NCI-H2029 (cell line): ENCODE results near the gene CNOT6L.

Experiments used
- DNase-seq: peaks from one replicate; lab custom pipeline; 2025; lab: John Stamatoyannopoulos, UW

Gene CNOT6L

DNA sequence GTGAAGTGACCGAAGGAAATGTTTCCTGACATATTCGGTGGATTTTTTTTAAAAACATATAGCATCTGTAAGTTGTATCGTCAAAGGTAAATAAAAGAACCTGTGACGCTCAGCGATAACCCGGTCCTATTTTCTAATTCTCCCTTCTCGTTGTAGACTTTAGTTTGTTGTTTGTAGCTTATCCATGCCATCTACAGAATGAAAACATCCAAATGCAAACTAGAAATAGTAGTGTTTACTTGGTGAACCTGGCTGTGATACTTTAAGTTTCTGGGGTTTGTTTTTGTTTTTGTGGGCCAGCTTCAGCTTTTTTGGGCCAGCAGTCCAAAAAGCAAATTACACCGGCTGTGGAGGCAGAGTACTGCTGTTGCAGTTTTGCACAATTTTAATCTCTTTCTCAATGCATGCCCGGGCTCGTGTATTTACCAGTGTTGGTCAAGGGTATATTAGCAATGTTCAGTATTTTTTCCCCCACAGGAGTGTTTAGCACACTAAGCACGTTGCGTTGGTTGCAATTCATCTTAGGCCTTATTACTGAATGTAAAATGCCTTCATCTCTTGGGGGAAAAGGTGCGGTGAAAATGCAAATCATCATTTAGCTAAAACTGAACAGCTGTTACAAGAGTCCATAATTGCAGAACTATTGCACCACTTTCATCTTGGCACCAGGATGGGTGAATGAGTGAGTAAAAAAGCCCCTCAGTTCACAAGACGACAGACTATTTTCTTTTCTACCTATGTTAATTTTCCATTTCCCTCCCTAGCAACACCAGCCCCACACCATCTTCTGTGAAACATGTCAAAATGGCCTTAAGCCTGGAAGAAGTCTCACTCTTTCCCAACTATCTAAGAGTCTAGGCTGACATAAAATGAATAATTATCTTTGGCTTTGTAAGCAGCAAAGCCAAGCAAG, 1.7 kb upstream of the CNOT6L start:
- no peak for DNase-seq

DNA sequence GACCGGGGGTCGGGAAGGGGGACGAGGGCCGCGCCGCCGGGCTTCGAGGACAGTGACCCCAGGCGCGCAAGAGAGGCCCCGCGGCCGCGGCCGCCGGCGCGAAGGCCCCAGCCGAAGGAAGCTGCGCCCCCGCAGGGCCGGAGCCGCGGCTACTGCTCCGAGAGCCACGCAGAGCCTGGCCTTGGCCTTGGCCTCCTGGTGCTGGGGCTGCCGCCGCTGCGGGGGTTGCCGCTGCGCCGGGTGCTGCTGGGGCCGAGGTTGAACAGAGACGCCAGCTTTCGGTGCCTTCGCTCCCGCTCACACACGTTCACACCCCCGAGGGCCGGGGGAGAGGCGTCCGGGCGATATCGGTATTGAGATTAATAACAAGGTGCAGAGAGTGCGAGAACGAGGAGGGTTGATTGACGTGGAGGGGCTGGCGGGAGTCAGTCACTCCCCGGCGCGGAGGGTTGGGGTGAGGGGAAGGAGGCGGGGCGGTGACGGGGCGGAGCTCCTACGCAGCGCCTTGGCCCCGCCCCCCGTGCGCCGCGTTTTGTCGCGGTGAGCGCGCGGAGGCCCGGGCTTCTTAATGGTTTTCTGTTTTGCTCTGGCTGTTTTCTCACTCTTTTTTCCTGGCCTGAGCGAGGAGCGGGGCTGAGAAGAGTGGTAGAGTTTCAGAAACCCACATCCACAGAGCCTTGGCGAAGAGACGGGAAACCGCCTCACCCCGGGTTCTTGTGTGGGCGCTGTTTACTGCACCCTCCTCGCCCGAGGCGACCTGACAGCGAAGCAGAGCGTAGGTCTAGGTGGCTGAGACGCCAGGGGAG, 878 bp upstream of the CNOT6L start:
- peak; percentile 83 for DNase-seq

DNA sequence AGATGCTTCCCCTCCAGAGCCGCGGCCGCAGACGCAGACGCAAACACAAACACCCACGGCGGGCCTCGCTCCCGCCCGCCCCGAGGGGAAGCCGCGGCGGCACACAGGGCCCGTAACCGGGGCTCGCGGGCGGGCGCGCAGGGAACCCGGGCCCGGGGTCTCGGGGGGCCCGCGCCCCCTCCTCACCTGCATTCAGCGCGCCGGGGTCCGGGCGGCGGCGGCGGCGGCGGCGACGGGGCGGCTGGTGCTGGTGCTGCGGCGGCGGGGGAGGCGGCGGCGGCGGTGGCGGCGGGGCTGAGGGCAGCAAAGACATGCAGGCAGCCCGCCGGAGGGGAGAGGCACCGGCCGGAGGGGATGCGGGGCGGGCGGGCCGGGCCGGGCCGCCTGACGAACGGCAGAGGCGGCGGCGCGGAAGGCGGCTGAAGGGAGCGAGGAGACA, 255 bp upstream of the CNOT6L start:
- no peak for DNase-seq

- DNase-seq = peak; percentile 74
Observed at GRCh38 chr4:77818073-77818601, 1.0 kb downstream of the CNOT6L start.

- peak; percentile 38 for DNase-seq
Observed at GRCh38 chr4:77817304-77818072, 1.7 kb downstream of the CNOT6L start.

GRCh38 chr4:77816546-77816945, 2.6 kb downstream of the CNOT6L start:
- DNase-seq = no peak

- DNase-seq = no peak
Observed at GRCh38 chr4:77815636-77816035, 3.5 kb downstream of the CNOT6L start.

DNA sequence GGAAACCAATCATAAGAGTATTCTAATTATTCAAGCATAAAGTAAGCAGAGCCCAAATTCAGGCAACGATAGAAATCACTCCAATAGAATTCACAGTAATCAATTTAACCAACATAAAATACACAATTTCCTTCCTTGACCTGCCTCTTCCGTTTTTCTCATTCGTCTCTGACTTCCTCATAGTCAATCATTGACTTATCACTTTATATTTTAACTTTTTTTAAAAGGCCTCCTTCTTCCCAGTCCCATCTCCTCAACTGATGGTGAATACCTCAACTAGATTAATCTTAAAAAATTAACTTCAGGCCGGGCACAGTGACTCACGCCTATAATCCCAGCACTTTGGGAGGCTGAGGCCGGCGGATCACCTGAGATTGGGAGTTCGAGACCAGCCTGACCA, 13.3 kb downstream of the CNOT6L start:
- no peak for DNase-seq

DNA sequence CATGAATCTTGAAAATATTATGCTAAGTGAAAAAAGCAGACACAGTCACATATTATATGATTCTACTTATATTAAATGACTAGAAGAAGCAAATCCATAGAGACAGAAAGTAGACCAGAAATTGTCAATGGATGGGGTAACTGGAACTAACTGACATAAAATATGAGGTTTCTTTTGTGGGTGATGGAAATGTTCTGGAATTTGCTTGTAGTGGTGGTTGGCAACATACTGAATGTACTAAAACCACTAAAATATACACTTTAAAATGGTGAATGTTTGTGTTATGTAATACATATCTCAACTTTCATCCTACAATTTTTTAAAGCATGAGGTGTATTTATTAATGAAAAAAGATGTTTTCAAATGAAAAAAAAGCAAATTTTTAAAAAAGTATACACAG, 14.7 kb downstream of the CNOT6L start:
- DNase-seq = no peak

DNA sequence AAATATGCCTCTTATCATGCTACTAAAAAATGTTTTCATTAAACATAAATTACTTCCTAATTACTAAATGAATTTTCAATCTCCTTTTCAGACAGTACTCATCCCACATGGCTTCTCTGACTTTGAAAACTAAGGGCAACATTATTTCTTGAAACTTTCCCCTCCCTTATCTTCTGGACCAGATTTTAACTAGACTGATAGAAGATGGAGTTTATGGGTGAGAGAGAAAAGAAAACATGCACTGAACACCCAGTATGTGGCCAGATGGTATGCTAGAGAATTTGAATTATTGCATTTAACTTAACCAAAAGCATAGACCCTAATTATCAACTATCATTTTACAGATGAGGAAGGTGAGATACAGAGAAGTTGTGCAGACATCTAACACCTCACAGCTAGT, 16.8 kb downstream of the CNOT6L start:
- no peak for DNase-seq

GRCh38 chr4:77801260-77801608, 17.9 kb downstream of the CNOT6L start:
- DNase-seq = no peak

GRCh38 chr4:77800483-77801259, 18.5 kb downstream of the CNOT6L start:
- DNase-seq = no peak

- DNase-seq = no peak
Observed at GRCh38 chr4:77800077-77800476, 19.1 kb downstream of the CNOT6L start.

DNA sequence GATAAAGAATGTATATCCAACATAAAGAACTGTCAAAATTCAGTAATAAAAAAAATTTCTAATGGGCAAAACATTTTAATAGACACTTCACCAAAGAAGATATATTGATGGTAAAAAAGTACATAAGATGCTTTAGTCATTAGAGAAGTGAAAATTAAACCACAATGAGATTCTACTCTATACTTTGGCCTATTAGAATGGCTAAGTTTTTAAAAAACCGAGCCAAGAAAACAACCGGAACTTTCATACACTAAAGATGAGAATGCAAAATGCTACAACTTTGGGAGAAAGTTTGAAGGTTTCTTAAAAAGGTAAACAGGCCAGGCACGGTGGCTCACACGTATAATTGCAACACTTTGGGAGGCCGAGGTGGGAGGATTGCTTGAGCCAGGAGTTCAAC, 20.8 kb downstream of the CNOT6L start:
- no peak for DNase-seq

GRCh38 chr4:77797239-77797638, 21.9 kb downstream of the CNOT6L start:
- no peak for DNase-seq

DNA sequence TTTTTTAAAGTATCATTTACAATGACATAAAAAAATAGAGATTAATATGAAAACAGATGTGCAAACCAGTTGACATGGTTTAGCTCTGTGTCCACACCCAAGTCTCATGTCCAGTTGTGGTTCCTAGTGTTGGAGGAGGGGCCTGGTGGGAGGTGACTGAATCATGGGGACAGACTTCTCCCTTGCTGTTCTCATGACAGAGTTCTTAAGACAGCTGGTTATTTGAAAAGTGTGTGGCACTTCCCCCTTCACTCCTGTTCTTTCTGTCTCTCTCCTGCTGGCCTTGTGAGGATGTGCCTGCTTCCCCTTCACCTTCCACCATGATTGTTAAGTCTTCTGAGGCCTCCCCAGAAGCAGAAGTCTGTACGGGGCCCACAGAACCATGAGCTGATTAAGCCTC, 23.8 kb downstream of the CNOT6L start:
- no peak for DNase-seq

GRCh38 chr4:77790146-77790545, 29.0 kb downstream of the CNOT6L start:
- DNase-seq = no peak

DNA sequence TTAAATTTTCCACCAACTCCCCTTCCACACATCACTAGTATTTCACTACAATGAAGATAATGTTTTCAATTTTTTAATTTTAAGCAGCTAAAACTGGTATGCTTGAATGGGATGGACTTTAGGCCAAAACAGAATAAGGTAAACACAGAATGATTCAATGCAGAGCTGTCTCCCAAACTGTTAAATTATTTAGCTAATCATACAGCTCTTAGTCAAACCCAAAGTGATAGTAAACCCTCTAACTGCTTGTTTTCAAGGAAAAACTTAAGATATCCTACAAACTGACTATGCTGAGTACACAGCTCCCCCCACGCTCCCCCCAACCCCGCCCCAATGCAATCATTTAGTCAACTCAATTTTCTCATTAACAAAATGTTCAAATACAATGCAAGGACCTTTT, 30.2 kb downstream of the CNOT6L start:
- DNase-seq = no peak

GRCh38 chr4:77787969-77788368, 31.2 kb downstream of the CNOT6L start:
- no peak for DNase-seq

- no peak for DNase-seq
Observed at GRCh38 chr4:77785669-77786068, 33.5 kb downstream of the CNOT6L start.

GRCh38 chr4:77783895-77784294, 35.3 kb downstream of the CNOT6L start:
- no peak for DNase-seq
